GM18511 (cell line): ENCODE measurements around the gene FNDC3B.
A peak's percentile ranks its signal among the peaks of the same experiment; 100 is the strongest.

Experiments
- ATAC-seq: cut with Tn5 transposase; IDR thresholded peaks from one replicate; pipeline ENCODE4 v1.9.1; 2021; ENCODE audit warnings: mild to moderate bottlenecking, moderate library complexity; ENCODE audit not compliant: unreplicated experiment

The FNDC3B gene

GRCh38 chr3:172147113-172147818, 107.9 kb downstream of the FNDC3B start:
- no peak for ATAC-seq

- ATAC-seq: no peak
Measured at GRCh38 chr3:172148241-172148640, 108.9 kb downstream of the FNDC3B start.

- ATAC-seq: no peak
Measured at GRCh38 chr3:172148702-172149565, 109.6 kb downstream of the FNDC3B start.

GRCh38 chr3:172150268-172150667, 110.9 kb downstream of the FNDC3B start:
- ATAC-seq: no peak

GRCh38 chr3:172150913-172151650, 111.7 kb downstream of the FNDC3B start:
- ATAC-seq: no peak

- ATAC-seq: no peak
Measured at GRCh38 chr3:172151651-172152649, 112.6 kb downstream of the FNDC3B start.

- ATAC-seq: no peak
Measured at GRCh38 chr3:172152874-172153273, 113.5 kb downstream of the FNDC3B start.

GRCh38 chr3:172153335-172153861, 114.0 kb downstream of the FNDC3B start:
- peak; percentile 76 for ATAC-seq

GRCh38 chr3:172154768-172155664, 115.6 kb downstream of the FNDC3B start:
- ATAC-seq: peak; percentile 84

GRCh38 chr3:172155897-172156585, 116.7 kb downstream of the FNDC3B start:
- ATAC-seq: no peak

GRCh38 chr3:172156586-172156955, 117.2 kb downstream of the FNDC3B start:
- no peak for ATAC-seq

- no peak for ATAC-seq
Measured at GRCh38 chr3:172157564-172158258, 118.3 kb downstream of the FNDC3B start.

- no peak for ATAC-seq
Measured at GRCh38 chr3:172158741-172159140, 119.4 kb downstream of the FNDC3B start.

- ATAC-seq: no peak
Measured at GRCh38 chr3:172159376-172159775, 120.0 kb downstream of the FNDC3B start.

- no peak for ATAC-seq
Measured at GRCh38 chr3:172159962-172160538, 120.7 kb downstream of the FNDC3B start.

- no peak for ATAC-seq
Measured at GRCh38 chr3:172161133-172161789, 121.9 kb downstream of the FNDC3B start.

- ATAC-seq: no peak
Measured at GRCh38 chr3:172161959-172162358, 122.6 kb downstream of the FNDC3B start.
